Duodenal mucosa (tissue), 2 donors: ENCODE results near the gene PTPRG.

ENCODE experiments used
- H3K27ac ChIP-seq: one replicate; pipeline ENCODE4 v1.7.0; 2013; ENCODE audit warnings: low read depth, low read length
- H3K27me3 ChIP-seq, 2 donors: one replicate each; pipeline ENCODE4 v1.7.0; 2013; ENCODE audit warnings: low read length in 2 of 2, control low read depth in 1 of 2; ENCODE audit not compliant: insufficient read depth in 2 of 2, control insufficient read depth in 1 of 2
- H3K36me3 ChIP-seq, 2 donors: one replicate each; pipeline ENCODE4 v1.7.0; 2013; ENCODE audit warnings: low read length in 2 of 2, control low read depth in 1 of 2; ENCODE audit not compliant: insufficient read depth in 2 of 2, control insufficient read depth in 1 of 2
- H3K4me1 ChIP-seq, 2 donors: one replicate each; pipeline ENCODE4 v1.7.0; 2013; ENCODE audit warnings: low read length in 2 of 2, control low read depth in 1 of 2; ENCODE audit not compliant: insufficient read depth in 2 of 2, control insufficient read depth in 1 of 2
- H3K4me3 ChIP-seq, 2 donors: one replicate each; pipeline ENCODE4 v1.7.0; 2013; ENCODE audit warnings: low read length in 2 of 2, low read depth in 1 of 2
- H3K9ac ChIP-seq, 2 donors: one replicate each; pipeline ENCODE4 v1.7.0; 2013; ENCODE audit warnings: low read length in 2 of 2, low read depth in 1 of 2
- H3K9me3 ChIP-seq, 2 donors: one replicate each; pipeline ENCODE4 v1.7.0; 2013; ENCODE audit warnings: low read length in 2 of 2, control low read depth in 1 of 2; ENCODE audit not compliant: control insufficient read depth in 1 of 2

Gene PTPRG

DNA sequence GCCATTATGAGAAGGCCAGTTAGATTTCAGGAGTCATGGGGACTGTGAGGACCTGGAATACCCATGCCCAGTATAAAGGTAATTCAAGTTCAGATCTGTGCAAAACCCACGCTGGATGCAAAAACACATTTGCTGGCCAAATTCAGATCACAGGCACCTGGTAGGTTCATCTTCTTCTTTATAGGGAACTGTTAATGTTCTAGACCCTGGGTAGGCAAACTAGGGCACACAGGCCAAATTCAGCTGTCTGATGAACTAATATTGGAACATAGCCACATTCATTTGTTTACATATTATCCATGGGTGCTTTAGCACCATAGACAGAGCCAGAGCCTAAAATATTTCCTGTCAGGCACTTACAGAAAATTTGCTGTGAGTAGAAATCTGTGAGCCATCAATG is 241.4 kb downstream of the PTPRG start:
- Histone ChIP-seq H3K27ac (no peak overlapping the region), H3K27me3 (no peaks in the 10 kb centered on the region), H3K9me3 (no peaks in the 10 kb centered on the region), H3K4me1 (peaks cover 0 to 3% of the 10 kb centered on the region in 2 donors), H3K9ac (no peak overlapping the region), H3K4me3 (no peak overlapping the region), H3K36me3 (no peaks in the 10 kb centered on the region)

DNA sequence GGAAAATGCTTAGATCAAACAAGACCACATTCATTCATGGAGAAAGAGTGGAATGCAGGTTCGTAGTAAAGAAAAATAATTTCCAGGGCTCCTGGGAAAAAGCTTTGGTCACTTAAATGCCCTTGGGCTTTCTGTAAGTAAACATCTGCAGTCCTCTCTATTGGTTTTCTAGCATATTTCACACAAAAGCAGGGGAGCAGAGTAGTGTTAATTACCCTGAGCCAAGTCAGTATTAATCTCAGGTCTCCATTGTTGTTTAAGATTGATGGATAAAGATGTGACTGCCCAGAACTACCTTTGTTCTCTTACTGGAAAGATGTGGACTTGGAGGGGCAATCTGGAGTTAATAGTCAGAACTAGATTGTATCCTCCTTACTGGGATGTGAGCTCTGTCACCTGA is 242.6 kb downstream of the PTPRG start:
- no peaks in the 10 kb centered on the region for H3K9me3 ChIP-seq
- no peaks in the 10 kb centered on the region for H3K36me3 ChIP-seq
- peaks cover 0 to 15% of the 10 kb centered on the region in 2 donors for H3K4me1 ChIP-seq
- no peak overlapping the region for H3K4me3 ChIP-seq
- no peaks in the 10 kb centered on the region for H3K27me3 ChIP-seq
- no peak overlapping the region for H3K9ac ChIP-seq
- no peak overlapping the region for H3K27ac ChIP-seq

DNA sequence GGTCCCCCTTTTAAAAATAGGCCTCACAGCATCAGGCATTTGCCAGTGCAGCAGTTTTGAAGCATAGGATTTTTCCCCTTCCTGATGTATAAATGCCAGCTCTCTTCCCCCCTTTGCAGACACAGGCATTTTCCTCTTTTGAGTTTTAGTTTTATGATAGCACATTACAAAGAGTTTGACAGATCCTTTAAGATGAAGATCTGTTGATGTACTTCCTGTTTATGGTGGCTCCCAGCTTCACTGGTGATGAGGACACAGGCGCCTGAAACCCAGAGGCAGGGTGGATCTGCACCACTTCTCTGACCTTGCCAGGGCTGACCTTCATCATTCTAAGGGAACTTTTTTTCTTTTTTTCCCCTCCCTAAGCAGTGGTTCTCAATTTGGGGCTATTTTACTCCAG is 243.4 kb downstream of the PTPRG start:
- H3K27me3 ChIP-seq: no peaks in the 10 kb centered on the region
- no peak overlapping the region for H3K9ac ChIP-seq
- H3K27ac ChIP-seq: no peak overlapping the region
- peaks cover 8 to 21% of the 10 kb centered on the region in 2 donors for H3K4me1 ChIP-seq
- H3K36me3 ChIP-seq: no peaks in the 10 kb centered on the region
- no peaks in the 10 kb centered on the region for H3K9me3 ChIP-seq
- H3K4me3 ChIP-seq: no peak overlapping the region

DNA sequence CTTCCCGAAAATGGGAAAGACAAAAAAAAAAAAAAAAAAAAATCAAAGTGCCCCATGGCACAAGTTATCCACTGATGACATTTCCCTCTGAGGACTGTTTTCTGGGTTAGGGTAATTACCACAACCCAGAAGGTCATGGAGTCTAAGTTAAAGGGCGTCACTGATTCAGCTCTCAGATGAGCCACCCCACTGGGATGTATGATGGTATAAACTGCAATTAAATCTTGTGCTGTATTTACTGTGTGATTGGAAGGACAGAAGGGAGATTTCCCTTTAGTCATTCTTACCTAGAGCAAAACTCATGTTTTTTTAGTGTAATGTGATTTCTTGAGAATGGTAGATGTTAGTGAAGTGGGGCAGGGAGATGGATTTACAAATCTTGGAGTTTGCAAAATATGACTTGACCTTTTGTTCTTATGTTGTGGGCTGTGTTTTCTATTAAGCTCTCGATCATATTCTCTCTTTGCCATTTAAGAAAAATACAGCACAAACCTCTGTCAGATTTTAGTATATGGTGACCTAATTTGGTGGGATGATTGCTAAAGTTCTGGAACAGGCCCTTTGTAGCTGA is 244.2 kb downstream of the PTPRG start:
- Histone ChIP-seq H3K9ac (no peak overlapping the region), H3K27me3 (no peaks in the 10 kb centered on the region), H3K4me1 (peaks cover 16 to 29% of the 10 kb centered on the region in 2 donors), H3K36me3 (no peaks in the 10 kb centered on the region), H3K27ac (no peak overlapping the region), H3K9me3 (no peaks in the 10 kb centered on the region), H3K4me3 (no peak overlapping the region)

DNA sequence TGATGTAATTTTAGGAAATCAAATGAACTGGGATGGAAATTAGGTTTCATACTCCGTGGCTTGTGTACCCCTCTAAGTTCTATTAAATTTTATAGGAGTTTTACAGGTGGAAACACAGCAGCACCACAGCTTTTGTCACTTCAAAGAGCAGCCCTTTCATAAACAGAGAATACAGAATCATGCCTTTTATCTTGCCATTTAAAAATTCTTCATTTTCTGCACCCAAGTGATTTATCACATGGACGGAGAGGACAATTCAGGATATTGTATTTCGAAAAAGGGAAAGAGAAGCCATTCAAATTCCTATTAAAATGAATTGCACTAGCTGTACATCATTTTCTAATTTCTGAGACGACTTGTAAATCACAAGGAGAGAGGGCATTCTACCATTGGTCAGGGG is 245.4 kb downstream of the PTPRG start:
- no peak overlapping the region for H3K9ac ChIP-seq

DNA sequence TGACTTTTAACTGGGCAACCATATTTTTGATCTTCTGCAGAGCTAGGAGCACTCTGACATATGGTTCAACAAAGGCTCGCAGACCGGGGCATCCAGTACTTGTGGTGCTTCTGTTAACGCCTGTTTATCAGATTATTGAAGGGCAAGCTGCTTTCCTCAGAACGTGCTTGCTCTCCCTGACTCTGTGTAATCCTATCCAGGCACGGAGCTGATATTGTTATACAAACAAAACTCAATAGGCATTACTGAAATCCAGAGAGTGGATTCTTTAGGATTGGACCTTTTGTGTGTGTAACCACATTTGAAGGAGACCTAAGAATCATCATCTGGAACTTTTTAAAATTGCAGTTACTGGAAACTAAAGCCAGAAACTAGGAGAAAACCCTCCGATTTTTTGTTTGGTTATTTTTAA is 246.5 kb downstream of the PTPRG start:
- Histone ChIP-seq H3K36me3 (no peaks in the 10 kb centered on the region), H3K27me3 (no peaks in the 10 kb centered on the region), H3K9ac (no peak overlapping the region), H3K4me3 (no peak overlapping the region), H3K9me3 (no peaks in the 10 kb centered on the region), H3K27ac (no peak overlapping the region), H3K4me1 (peaks cover 16 to 33% of the 10 kb centered on the region in 2 donors)

More for the DNA sequence above, 245.4 kb downstream of the PTPRG start:
- Histone ChIP-seq H3K27ac (no peak overlapping the region), H3K9me3 (no peaks in the 10 kb centered on the region), H3K36me3 (no peaks in the 10 kb centered on the region), H3K4me1 (peaks cover 16 to 33% of the 10 kb centered on the region in 2 donors), H3K27me3 (no peaks in the 10 kb centered on the region), H3K4me3 (no peak overlapping the region)

GRCh38 chr3:61808526-61808925 is 247.2 kb downstream of the PTPRG start:
- H3K4me1 ChIP-seq: peaks cover 16 to 33% of the 10 kb centered on the region in 2 donors
- H3K4me3 ChIP-seq: no peak overlapping the region
- H3K9ac ChIP-seq: no peak overlapping the region
- H3K36me3 ChIP-seq: no peaks in the 10 kb centered on the region
- H3K27ac ChIP-seq: no peak overlapping the region
- H3K27me3 ChIP-seq: no peaks in the 10 kb centered on the region
- no peaks in the 10 kb centered on the region for H3K9me3 ChIP-seq

DNA sequence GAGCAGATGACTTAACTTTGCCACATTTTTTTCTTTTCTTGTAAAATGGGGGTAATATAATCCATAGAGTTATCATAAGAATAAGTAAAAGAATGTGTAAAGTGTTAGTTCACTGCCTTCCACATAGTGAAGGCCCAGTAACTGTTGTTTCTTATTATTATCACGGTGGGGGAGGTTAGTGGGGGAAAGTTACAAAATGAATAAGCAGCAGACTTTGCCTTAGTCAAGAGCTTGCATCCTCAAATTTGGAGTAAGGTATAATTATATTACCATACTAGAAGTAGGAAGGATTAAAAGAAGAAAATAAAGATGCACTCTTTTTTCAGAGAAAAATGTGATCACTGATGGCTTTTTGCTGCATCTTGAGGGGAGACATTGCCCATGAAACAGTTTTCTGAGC is 247.6 kb downstream of the PTPRG start:
- H3K27me3 ChIP-seq: no peaks in the 10 kb centered on the region
- no peaks in the 10 kb centered on the region for H3K36me3 ChIP-seq
- no peak overlapping the region for H3K9ac ChIP-seq
- H3K4me3 ChIP-seq: no peak overlapping the region
- no peaks in the 10 kb centered on the region for H3K9me3 ChIP-seq
- H3K4me1 ChIP-seq: peaks cover 16 to 33% of the 10 kb centered on the region in 2 donors
- H3K27ac ChIP-seq: no peak overlapping the region

GRCh38 chr3:61809879-61810278 is 248.5 kb downstream of the PTPRG start:
- Histone ChIP-seq H3K27ac (no peak overlapping the region), H3K4me1 (peaks cover 16 to 33% of the 10 kb centered on the region in 2 donors), H3K36me3 (no peaks in the 10 kb centered on the region), H3K9me3 (no peaks in the 10 kb centered on the region), H3K27me3 (no peaks in the 10 kb centered on the region), H3K4me3 (no peak overlapping the region), H3K9ac (no peak overlapping the region)

DNA sequence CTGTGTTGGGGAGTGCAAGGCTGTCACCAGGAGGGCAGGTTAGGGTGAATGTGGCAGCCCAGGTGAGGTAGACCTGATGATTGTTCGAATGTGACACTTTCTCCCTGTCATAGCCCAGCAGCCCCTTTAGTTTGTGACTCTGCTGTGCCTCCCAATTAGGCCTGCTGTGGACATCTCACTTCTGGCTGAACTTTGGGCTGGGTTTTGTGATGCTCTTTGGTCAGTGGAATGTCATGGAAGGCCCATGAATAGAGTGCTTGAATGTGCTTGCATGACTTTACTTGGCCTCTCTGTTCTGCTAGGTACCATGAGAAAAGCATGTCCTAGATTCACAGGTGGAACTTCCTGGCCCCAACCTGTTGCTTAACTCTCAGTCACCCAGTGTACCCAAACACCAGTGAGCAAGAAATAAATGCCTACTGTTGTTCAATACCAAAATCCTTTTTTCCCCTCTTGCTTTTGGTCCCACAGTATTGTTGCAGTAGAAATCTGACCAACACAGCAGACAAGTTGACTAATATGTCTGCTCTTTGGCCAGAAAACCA is 249.7 kb downstream of the PTPRG start:
- no peak overlapping the region for H3K9ac ChIP-seq
- no peaks in the 10 kb centered on the region for H3K9me3 ChIP-seq

More for the DNA sequence above, 249.7 kb downstream of the PTPRG start:
- Histone ChIP-seq H3K4me3 (no peak overlapping the region), H3K4me1 (peaks cover 21 to 33% of the 10 kb centered on the region in 2 donors), H3K27ac (no peak overlapping the region), H3K27me3 (no peaks in the 10 kb centered on the region), H3K36me3 (no peaks in the 10 kb centered on the region)
